Adrenal gland (tissue), 5 donors: ENCODE measurements around the gene MTOR.

Source experiments
- CTCF ChIP-seq, 6 experiments: fragments of 450-650 bp in 4 of 6; fragments of 200-600 bp in 2 of 6; sonication (generic) in 1 of 6; IDR thresholded peaks; 1 replicate in 5 of 6; 2 replicates in 1 of 6; pipeline versions ENCODE4 v1.5.1 to v1.8.0; 2016 to 2021; ENCODE audit warnings: antibody characterized with exemption in 6 of 6, mild to moderate bottlenecking in 2 of 6, moderate library complexity in 1 of 6
- POLR2A ChIP-seq, 2 donors: fragments of 450-650 bp; IDR thresholded peaks; one replicate each; pipeline ENCODE4 v1.6.1; 2017; ENCODE audit warnings: antibody characterized with exemption in 2 of 2, mild to moderate bottlenecking in 2 of 2, moderate library complexity in 1 of 2
- donor health status: DM: no; HTN: no; CAD: no.

GRCh38 chr1:11070876-11071275 lies 191.5 kb downstream of the MTOR start:
- TF ChIP-seq POLR2A (IDR thresholded peaks at IDR 0.05): no peak
- TF ChIP-seq CTCF (IDR thresholded peaks at IDR 0.05): no peak
